GM19239 (cell line): ENCODE results near the gene CCDC102B.
"Not testable (repeated sequence)": the region's sequence is repeated elsewhere in the genome, so short reads cannot be mapped to it uniquely, and the experiment has no call there.

ENCODE experiments used
- DNase-seq: peaks from one replicate; pipeline ENCODE4 v3.0.0; 2011; ENCODE audit warnings: low spot score; ENCODE audit not compliant: insufficient read length
- FAIRE-seq: peaks from 2 replicates; lab custom pipeline; 2011; peaks lifted over from hg19 to GRCh38; lab: Jason Lieb, UNC

CCDC102B gene

GRCh38 chr18:68879947-68880346 is 82.1 kb downstream of the CCDC102B start:
- not testable (repeated sequence) for DNase-seq, FAIRE-seq

- no peak for DNase-seq
- FAIRE-seq, result no peak
Measured at GRCh38 chr18:68887410-68887809, 89.5 kb downstream of the CCDC102B start.

GRCh38 chr18:68893354-68893753 is 95.5 kb downstream of the CCDC102B start:
- DNase-seq (no peak), FAIRE-seq (no peak)

GRCh38 chr18:68897286-68897685 is 99.4 kb downstream of the CCDC102B start:
- FAIRE-seq (no peak), DNase-seq (no peak)

- FAIRE-seq, result no peak
- no peak for DNase-seq
Measured at GRCh38 chr18:68909579-68909978, 111.7 kb downstream of the CCDC102B start.

GRCh38 chr18:68915061-68915460 is 117.2 kb downstream of the CCDC102B start:
- DNase-seq (no peak), FAIRE-seq (no peak)

- DNase-seq, result no peak
- FAIRE-seq, result no peak
Measured at GRCh38 chr18:68916734-68917133, 118.9 kb downstream of the CCDC102B start.

- FAIRE-seq (no peak), DNase-seq (no peak)
Measured at GRCh38 chr18:68918216-68918615, 120.3 kb downstream of the CCDC102B start.

- FAIRE-seq (no peak), DNase-seq (no peak)
Measured at GRCh38 chr18:68919900-68920299, 122.0 kb downstream of the CCDC102B start.

- no peak for DNase-seq
- no peak for FAIRE-seq
Measured at GRCh38 chr18:68922392-68922791, 124.5 kb downstream of the CCDC102B start.

- peak; percentile 2 for DNase-seq
- no peak for FAIRE-seq
Measured at GRCh38 chr18:68925268-68925667, 127.4 kb downstream of the CCDC102B start.

- DNase-seq, result no peak
- FAIRE-seq, result no peak
Measured at GRCh38 chr18:68928762-68929675, 131.1 kb downstream of the CCDC102B start.

GRCh38 chr18:68935686-68936085 is 137.8 kb downstream of the CCDC102B start:
- FAIRE-seq (no peak), DNase-seq (no peak)

- DNase-seq, result no peak
- FAIRE-seq, result peak; percentile 21
Measured at GRCh38 chr18:68937029-68937599, 139.2 kb downstream of the CCDC102B start.

GRCh38 chr18:68940039-68940438 is 142.2 kb downstream of the CCDC102B start:
- FAIRE-seq (no peak), DNase-seq (no peak)

GRCh38 chr18:68940754-68941153 is 142.9 kb downstream of the CCDC102B start:
- DNase-seq (no peak), FAIRE-seq (no peak)

GRCh38 chr18:68942230-68942629 is 144.3 kb downstream of the CCDC102B start:
- no peak for FAIRE-seq
- DNase-seq, result no peak

- FAIRE-seq, DNase-seq: not testable (repeated sequence)
Measured at GRCh38 chr18:68943861-68944260, 146.0 kb downstream of the CCDC102B start.

- FAIRE-seq, result no peak
- DNase-seq, result no peak
Measured at GRCh38 chr18:68944330-68944729, 146.4 kb downstream of the CCDC102B start.

GRCh38 chr18:68944826-68945225 is 146.9 kb downstream of the CCDC102B start:
- DNase-seq (no peak), FAIRE-seq (peak; percentile 8)

- FAIRE-seq (no peak), DNase-seq (no peak)
Measured at GRCh38 chr18:68948622-68949021, 150.7 kb downstream of the CCDC102B start.

- FAIRE-seq (no peak), DNase-seq (no peak)
Measured at GRCh38 chr18:68954738-68955137, 156.9 kb downstream of the CCDC102B start.
